ENCODE measurements around the gene SLC7A8. TPM values are rescaled to one million over a fixed set of nuclear protein-coding genes. Genes with fewer than 3 reads are reported as not detected.

SLC7A8 gene
- total RNA-seq, 1 donor from 2014 or later, result 62.3 TPM

GRCh38 chr14:23143911-23144310 is 39.5 kb downstream of the SLC7A8 start:
- TF ChIP-seq, protein P1, sequence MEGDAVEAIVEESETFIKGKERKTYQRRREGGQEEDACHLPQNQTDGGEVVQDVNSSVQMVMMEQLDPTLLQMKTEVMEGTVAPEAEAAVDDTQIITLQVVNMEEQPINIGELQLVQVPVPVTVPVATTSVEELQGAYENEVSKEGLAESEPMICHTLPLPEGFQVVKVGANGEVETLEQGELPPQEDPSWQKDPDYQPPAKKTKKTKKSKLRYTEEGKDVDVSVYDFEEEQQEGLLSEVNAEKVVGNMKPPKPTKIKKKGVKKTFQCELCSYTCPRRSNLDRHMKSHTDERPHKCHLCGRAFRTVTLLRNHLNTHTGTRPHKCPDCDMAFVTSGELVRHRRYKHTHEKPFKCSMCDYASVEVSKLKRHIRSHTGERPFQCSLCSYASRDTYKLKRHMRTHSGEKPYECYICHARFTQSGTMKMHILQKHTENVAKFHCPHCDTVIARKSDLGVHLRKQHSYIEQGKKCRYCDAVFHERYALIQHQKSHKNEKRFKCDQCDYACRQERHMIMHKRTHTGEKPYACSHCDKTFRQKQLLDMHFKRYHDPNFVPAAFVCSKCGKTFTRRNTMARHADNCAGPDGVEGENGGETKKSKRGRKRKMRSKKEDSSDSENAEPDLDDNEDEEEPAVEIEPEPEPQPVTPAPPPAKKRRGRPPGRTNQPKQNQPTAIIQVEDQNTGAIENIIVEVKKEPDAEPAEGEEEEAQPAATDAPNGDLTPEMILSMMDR (IDR thresholded peaks at IDR 0.05; ENCODE audit: unreplicated experiment), result no peak
- Mint-ChIP-seq H3K9me3 (peaks cover 5% of the 10 kb centered on the region), H3K36me3 (peaks cover 25% of the 10 kb centered on the region), H3K27ac (peak overlapping the region; percentile 50), H3K4me1 (peaks cover 20% of the 10 kb centered on the region), H3K4me3 (no peak overlapping the region), H3K27me3 (ENCODE audit: low read depth) (no peaks in the 10 kb centered on the region)
- DNase-seq (ENCODE audit: low spot score in 2 of 2, unreplicated experiment in 2 of 2), result no peak

DNA sequence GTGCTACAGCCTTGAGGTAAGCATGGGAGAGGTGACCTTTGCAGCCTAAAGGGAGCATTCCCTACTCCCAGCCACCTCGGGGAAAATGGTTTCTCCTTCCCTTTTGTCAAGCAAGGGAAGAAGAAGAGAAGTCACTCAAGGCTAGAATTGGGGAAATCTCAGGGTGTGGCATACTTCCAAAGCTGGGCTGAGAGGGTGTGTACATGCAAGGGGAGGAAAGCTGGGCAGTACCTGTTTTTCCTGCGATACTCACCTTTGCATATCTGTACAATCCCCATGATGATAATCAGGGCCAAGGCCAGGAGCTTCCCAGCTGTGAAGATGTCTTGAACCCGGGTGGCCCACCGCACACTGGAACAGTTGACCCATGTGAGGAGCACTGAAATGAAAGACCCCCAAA is 40.6 kb downstream of the SLC7A8 start:
- TF ChIP-seq, protein P1 (IDR thresholded peaks at IDR 0.05; ENCODE audit: unreplicated experiment), result no peak
- no peak overlapping the region for H3K27ac Mint-ChIP-seq
- H3K4me1 Mint-ChIP-seq, result peaks cover 19% of the 10 kb centered on the region
- H3K9me3 Mint-ChIP-seq, result no peaks in the 10 kb centered on the region
- peaks cover 26% of the 10 kb centered on the region for H3K36me3 Mint-ChIP-seq
- H3K27me3 Mint-ChIP-seq (ENCODE audit: low read depth), result no peaks in the 10 kb centered on the region
- no peak for DNase-seq (ENCODE audit: low spot score in 2 of 2, unreplicated experiment in 2 of 2)
- H3K4me3 Mint-ChIP-seq, result no peak overlapping the region

DNA sequence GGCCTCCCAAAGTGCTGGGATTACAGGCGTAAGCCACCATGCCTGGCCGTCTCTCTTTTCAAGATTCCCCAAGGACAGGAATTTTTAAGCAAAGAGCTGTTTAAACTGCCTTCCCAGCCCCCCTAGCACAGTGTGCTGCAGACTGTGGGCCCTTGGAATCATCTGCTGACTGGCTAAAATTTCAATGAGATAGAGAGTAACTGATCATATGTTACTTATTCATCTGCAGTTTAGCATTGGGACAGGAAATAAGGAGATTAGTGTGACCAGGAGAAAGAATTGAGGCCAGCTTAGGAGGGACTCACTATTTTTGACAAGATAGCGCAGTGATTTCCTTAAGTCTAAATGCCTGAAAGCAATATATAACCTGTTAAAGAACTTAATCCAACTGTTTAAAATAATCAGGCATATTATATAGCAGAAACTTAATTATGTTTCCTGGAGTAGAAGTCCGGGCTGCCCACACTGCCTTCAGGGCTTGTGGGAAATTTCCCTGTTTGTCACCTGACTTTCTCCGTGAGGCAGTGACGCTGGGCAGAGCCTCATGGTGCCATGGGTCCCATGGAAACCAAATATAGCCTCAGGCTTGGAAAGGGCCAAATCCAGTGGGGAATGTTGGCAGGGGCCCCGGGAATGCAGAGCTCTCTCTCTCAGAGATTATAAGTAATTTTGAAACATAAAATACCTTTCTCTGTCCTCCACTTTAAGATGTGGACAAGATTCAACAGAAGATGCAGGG is 41.6 kb downstream of the SLC7A8 start:
- H3K9me3 Mint-ChIP-seq, result no peaks in the 10 kb centered on the region
- H3K27ac Mint-ChIP-seq, result peak overlapping the region; percentile 86
- H3K27me3 Mint-ChIP-seq (ENCODE audit: low read depth), result no peaks in the 10 kb centered on the region
- no peak overlapping the region for H3K4me3 Mint-ChIP-seq
- H3K4me1 Mint-ChIP-seq, result peaks cover 15% of the 10 kb centered on the region
- peak; percentile 46 to 71 for DNase-seq (ENCODE audit: low spot score in 2 of 2, unreplicated experiment in 2 of 2)
- H3K36me3 Mint-ChIP-seq, result peaks cover 23% of the 10 kb centered on the region
- TF ChIP-seq, protein P1 (IDR thresholded peaks at IDR 0.05; ENCODE audit: unreplicated experiment), result no peak

DNA sequence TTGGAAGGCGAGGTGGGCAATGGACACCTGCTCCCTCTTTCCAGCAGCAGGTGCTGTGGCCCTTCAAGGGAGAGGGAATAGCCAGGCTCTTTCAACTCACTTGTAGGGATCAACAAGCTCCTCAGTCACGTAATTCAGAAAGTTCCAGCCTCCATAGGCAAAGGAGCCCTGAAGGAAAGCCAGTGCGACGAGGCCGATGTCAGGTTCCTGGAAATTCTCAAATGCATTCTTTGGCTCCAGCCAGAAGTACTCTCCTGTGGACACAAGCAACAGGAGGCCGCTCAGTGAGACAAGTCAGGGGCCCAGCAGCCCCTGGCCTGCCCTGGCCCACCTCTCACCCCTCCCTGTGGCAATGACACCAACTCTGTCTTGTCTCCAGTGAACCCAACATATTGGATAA is 43.1 kb downstream of the SLC7A8 start:
- Mint-ChIP-seq H3K27ac (no peak overlapping the region), H3K27me3 (ENCODE audit: low read depth) (no peaks in the 10 kb centered on the region), H3K4me1 (peaks cover 8% of the 10 kb centered on the region), H3K4me3 (no peak overlapping the region), H3K36me3 (peaks cover 24% of the 10 kb centered on the region), H3K9me3 (no peaks in the 10 kb centered on the region)
- TF ChIP-seq, protein P1 (IDR thresholded peaks at IDR 0.05; ENCODE audit: unreplicated experiment), result no peak
- DNase-seq (ENCODE audit: low spot score in 2 of 2, unreplicated experiment in 2 of 2), result no peak

DNA sequence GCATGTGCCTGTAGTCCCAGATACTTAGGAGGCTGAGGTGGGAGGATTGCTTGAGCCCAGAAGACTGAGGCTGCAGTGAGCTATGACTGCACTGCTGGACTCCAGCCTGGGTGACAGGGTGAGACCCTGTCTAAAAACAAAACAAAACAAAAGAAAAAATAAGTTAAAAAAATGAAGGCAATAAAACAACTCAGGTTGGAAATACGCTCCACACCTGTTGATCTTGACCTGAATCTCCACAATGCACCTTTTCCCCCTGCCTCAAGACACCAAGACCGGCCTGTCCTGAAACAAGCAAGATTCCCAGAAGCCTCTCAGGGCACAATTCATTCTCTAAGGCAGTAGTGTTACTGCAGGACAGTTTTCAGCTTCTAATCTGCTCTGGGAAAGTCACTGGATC is 43.6 kb downstream of the SLC7A8 start:
- DNase-seq (ENCODE audit: low spot score in 2 of 2, unreplicated experiment in 2 of 2), result no peak
- peaks cover 24% of the 10 kb centered on the region for H3K36me3 Mint-ChIP-seq
- H3K9me3 Mint-ChIP-seq, result no peaks in the 10 kb centered on the region
- peaks cover 8% of the 10 kb centered on the region for H3K4me1 Mint-ChIP-seq
- no peak overlapping the region for H3K4me3 Mint-ChIP-seq
- no peaks in the 10 kb centered on the region for H3K27me3 Mint-ChIP-seq (ENCODE audit: low read depth)
- H3K27ac Mint-ChIP-seq, result peak overlapping the region; percentile 44
- TF ChIP-seq, protein P1 (IDR thresholded peaks at IDR 0.05; ENCODE audit: unreplicated experiment), result no peak
